Measurements from ENCODE around the gene FARS2. TPM values are rescaled to one million over a fixed set of nuclear protein-coding genes. Genes with fewer than 3 reads are reported as not detected.

FARS2 gene
- total RNA-seq, 2 donors from 2014 or later: 8.2 to 29.0 TPM

DNA sequence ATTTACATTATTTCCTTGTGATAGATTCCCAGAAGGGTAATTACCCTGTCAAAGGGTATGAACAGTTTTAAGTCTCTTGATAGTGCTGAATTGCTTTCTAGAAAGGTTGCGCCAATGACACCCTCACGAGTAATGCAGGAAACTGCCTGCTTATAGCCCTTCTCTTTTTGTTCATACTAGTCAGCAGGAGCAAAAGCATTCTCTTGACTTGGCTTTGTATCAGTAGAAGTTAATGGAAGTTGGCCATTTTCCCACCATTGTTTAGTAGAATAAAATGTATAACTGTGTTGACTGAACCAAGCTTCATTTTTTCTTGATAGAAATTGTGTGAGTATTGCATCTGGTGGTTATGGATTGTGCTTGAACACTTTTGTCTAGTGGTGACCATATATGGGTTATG, 100.1 kb downstream of the FARS2 start:
- Mint-ChIP-seq H3K27ac (no peak overlapping the region), H3K36me3 (no peaks in the 10 kb centered on the region), H3K9me3 (no peaks in the 10 kb centered on the region)
- ATAC-seq (no peak), DNase-seq (ENCODE audit: low spot score in 2 of 2) (no peak)

DNA sequence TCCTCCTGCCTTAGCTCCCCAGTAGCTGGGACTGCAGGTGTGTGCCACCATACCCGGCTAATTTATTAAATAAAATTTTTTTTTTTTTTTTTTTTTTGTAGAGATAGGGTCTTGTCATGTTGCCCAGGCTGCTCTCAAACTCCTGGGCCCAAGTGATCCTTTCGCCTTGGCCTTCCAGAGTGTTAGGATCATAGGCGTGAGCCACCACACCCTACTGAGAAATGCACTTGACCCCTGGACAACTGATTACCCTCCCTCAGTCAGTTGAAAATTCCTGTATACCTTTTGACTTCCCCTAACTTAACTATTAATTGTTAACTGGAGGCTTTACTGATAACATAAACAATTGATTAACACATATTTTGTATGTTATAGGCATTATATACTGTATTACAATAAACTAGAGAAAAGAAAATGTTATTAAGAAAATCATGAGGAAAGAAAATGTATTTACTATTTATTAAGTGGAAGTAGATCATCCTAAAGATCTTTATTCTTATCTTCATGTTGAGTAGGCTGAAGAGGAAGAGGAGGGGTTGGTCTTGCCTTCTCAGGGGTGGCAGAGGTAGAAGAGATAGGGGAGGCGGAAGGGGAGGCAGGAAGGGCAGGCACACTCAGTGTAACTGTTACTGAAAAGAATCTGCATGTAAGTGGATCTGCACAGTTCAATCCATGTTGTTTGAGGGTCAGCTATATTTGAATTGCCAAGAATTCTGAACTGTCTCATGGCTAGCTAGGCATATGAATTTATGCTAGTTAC, 104.3 kb downstream of the FARS2 start:
- DNase-seq (ENCODE audit: low spot score in 2 of 2) (no peak), ATAC-seq (no peak)
- peaks cover 0 to 14% of the 10 kb centered on the region in 2 donors for H3K36me3 Mint-ChIP-seq
- peak overlapping the region in 1 of 2 donors; percentile 14 for H3K27ac Mint-ChIP-seq
- H3K9me3 Mint-ChIP-seq: no peaks in the 10 kb centered on the region

DNA sequence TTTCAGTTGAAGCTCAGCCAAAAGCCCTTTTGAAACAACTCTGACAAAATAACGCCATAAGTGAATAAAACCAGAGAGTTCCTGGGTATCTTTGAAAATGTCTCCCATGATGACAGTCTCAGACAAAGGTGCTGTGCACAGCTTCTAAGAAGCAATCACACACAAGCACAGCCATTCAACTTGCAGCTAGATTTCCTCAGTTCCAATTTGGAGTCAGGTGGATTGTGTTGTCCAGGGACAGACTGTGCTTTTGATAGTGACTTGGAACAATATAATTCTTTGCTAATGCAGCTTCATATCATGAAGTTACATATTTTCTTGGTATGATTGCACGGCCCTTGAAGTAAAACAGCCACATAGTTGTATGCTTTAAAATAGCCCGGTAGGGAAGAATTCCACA, 105.6 kb downstream of the FARS2 start:
- DNase-seq (ENCODE audit: low spot score in 2 of 2) (no peak), ATAC-seq (no peak)
- Mint-ChIP-seq H3K9me3 (no peaks in the 10 kb centered on the region), H3K27ac (no peak overlapping the region), H3K36me3 (peaks cover 0 to 14% of the 10 kb centered on the region in 2 donors)

DNA sequence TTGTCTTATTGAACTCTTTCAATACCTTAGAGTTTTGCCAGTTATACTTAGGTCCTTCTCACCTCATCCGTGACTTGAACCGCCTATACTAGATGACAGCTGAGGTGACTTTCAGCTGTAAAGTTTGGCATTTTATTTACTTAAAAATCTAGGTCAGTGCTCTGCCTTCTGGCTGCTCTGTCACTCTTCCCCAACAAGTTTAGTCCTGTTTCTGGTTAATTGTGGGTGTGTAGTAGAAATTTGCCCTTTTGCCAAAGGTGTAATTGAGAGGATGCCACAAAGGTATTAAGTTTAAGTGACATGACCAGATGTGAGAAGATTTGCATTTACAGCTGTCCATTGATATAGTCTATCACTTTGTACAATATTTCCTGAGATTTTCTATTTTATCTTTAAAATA, 106.2 kb downstream of the FARS2 start:
- H3K9me3 Mint-ChIP-seq: no peaks in the 10 kb centered on the region
- H3K36me3 Mint-ChIP-seq: peaks cover 0 to 14% of the 10 kb centered on the region in 2 donors
- no peak for DNase-seq (ENCODE audit: low spot score in 2 of 2)
- H3K27ac Mint-ChIP-seq: no peak overlapping the region
- ATAC-seq: no peak

DNA sequence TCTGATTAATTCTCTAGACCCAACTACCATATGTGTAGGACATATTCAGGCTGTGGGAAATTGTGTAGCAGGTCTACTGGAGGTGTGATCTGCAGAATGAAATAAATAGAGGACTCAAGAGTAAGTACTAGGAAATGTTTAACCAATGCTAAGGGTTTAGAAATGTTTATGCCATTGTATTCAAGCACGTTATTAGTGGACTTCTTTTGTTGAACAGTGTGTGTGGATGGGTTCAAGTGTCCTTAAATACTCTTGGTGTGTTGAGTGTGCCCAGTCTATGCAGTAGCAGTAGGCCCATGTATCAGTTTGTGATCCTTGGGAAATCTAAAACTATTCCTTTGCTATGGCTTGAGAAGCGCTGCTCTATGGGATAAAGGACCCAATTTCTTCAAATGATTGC, 112.1 kb downstream of the FARS2 start:
- ATAC-seq (no peak), DNase-seq (ENCODE audit: low spot score in 2 of 2) (no peak)
- no peaks in the 10 kb centered on the region for H3K9me3 Mint-ChIP-seq
- peaks cover 0 to 8% of the 10 kb centered on the region in 2 donors for H3K36me3 Mint-ChIP-seq
- no peak overlapping the region for H3K27ac Mint-ChIP-seq

DNA sequence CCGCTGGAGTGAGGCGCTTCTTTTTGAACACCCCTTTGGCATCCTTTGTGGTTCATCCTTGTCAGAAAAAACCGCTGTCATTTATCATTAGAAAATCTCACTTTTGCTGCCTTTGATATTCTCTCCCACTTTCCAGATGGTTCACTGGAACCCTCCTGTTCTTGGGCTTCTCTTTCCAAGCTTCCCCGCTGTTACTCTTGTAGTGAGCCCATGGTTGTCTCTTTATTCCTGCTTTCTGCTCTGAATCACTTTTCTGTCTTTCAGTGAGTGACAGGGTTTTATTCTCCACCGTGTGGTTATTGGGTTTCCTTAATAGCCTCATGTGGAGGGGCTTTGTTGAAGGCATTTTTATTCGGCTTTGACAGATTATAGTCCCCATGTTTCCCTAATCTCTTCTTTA, 117.0 kb downstream of the FARS2 start:
- no peak overlapping the region for H3K27ac Mint-ChIP-seq
- ATAC-seq: no peak
- H3K36me3 Mint-ChIP-seq: no peaks in the 10 kb centered on the region
- H3K9me3 Mint-ChIP-seq: no peaks in the 10 kb centered on the region
- DNase-seq (ENCODE audit: low spot score in 2 of 2): no peak

DNA sequence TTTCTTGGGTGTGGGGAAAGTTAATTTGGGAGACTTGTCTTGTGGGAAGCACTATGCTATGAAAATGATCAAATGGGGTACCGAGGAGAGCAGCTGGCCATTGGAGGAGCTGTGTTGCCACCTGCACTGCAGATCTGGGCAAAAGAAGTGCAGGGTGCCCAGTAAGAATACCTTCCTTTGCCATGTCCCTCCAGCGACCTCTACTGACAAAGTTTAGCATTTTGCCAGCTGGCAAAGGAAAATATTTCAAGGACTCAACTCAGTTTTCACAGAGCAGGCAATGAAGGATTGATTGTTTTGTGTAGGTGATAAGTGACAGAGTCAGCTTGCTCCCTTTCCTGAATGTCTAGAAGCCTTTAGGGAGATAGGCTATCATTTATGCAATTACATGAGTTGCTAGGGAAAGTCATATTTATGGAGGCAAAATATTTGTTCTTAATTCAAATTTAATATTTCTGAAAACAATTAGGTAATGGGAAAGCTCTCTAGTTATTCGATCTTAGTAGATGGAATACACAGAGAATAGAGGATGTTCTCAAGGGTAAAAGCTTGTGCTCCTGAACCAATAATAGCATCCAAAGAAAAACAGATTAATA, 118.4 kb downstream of the FARS2 start:
- H3K9me3 Mint-ChIP-seq: no peaks in the 10 kb centered on the region
- H3K27ac Mint-ChIP-seq: no peak overlapping the region
- ATAC-seq (peak in 1 of 2 donors; percentile 58), DNase-seq (ENCODE audit: low spot score in 2 of 2) (peak in 1 of 2 donors; percentile 53)
- no peaks in the 10 kb centered on the region for H3K36me3 Mint-ChIP-seq

DNA sequence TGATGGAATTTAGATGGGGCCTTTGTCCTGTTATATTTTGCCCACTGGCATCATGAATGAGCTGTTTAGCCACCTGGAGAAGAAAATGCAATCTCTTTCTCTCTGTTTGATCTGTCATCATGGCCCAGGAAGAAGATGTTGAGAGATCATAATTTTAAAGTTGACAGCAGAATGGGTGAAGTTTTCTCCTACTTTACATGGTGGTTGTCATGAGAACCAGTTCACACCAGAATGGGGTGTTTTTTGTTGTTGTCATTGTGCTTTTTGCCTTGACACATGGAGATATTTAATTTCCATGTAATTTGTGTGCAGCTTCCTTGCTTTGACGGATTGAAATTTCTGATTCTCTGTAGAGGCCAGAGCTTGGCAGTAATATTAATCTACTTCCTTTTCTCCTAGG, 122.5 kb downstream of the FARS2 start:
- no peak overlapping the region for H3K27ac Mint-ChIP-seq
- ATAC-seq (no peak), DNase-seq (ENCODE audit: low spot score in 2 of 2) (no peak)
- H3K36me3 Mint-ChIP-seq: no peaks in the 10 kb centered on the region
- no peaks in the 10 kb centered on the region for H3K9me3 Mint-ChIP-seq

DNA sequence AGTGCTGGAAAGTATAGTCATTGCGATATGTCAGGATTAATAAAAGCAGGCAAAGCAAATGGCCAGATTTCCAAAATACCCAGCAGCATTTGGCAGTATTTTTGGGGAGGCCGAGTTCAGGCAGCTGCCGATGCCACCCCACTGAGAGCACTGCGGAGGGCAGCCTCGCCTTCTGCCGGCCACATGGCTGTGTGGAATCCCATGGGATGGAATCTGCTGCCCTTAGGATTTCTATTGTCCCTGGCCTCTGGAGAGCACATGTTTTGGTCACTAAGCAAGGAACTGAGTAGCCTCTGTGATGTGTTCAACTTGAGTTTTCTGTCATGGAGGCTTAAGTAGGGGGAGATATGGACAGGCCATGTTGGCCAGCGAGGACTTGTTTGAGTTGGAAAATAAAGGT, 123.0 kb downstream of the FARS2 start:
- H3K9me3 Mint-ChIP-seq: no peaks in the 10 kb centered on the region
- no peaks in the 10 kb centered on the region for H3K36me3 Mint-ChIP-seq
- no peak for DNase-seq (ENCODE audit: low spot score in 2 of 2)
- ATAC-seq: no peak
- H3K27ac Mint-ChIP-seq: no peak overlapping the region

DNA sequence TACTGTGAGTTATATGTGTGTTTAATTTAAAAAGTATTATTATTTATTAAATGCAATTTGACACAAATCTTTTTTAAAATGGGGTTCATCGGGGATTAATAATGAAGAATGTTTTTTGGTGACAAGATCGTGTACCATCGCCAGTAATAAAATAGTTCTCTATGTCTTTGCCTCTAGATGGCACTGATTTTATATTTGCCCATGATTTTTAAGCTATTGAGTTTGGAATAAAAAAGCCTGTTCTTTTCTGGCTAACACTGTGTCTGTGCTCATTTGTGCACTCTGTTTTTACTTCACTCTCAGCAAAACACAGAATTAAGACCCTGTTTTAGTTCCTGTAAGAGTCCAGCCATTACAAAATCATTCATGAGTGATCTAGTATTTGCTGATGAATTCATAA, 127.0 kb downstream of the FARS2 start:
- no peaks in the 10 kb centered on the region for H3K9me3 Mint-ChIP-seq
- DNase-seq (ENCODE audit: low spot score in 2 of 2) (no peak), ATAC-seq (no peak)
- H3K27ac Mint-ChIP-seq: no peak overlapping the region
- no peaks in the 10 kb centered on the region for H3K36me3 Mint-ChIP-seq

DNA sequence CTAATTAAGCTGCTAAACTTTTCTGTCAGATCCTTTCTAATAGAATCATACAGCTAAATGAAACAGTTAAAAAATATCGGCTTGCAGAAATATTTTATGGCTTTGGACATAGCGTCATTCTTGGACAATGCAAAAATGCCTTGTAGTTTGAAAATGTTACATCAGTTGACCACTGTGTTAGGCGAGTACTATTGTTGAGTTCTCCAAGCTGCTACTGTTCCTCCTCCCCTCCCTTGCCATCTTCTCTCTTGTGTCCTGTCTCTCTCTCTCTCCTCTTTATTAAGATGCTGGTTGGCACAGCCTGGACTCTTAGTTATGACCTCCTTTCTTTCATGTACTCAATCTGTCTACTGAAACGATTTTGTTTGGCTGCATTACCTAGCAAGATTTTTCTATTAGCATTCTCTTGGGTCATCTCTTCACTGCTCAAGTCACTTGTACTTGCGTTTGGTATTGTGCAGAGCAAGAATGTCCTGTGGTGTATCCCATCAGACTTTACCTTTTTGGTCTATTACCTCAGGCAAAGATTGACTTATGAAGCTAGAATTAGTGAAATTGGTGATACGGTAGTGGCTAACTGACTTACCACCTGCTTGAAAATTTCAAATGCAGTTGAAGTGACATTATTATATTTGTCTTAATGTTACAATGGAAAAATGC, 127.9 kb downstream of the FARS2 start:
- Mint-ChIP-seq H3K27ac (no peak overlapping the region), H3K36me3 (no peaks in the 10 kb centered on the region), H3K9me3 (no peaks in the 10 kb centered on the region)
- ATAC-seq (no peak), DNase-seq (ENCODE audit: low spot score in 2 of 2) (no peak)

DNA sequence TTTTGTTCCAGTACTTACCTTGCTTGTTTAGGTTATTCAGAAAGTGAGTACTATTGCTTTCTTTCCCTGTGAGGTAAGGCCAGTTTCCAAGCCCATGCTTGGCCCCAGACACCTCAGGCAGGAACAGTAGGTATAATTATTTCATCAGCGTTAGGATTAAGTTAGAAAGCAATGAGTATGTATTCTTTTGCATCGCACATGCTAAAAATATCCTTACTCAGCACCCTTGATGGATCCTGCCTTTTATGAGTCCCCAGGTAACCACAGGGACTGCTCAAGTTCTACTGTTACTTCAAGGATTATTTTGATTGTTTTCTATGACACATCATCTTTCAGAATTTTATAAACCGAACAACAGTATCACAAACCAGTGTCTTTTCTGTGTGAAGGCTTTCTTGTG, 128.9 kb downstream of the FARS2 start:
- no peak for DNase-seq (ENCODE audit: low spot score in 2 of 2)
- no peaks in the 10 kb centered on the region for H3K36me3 Mint-ChIP-seq
- no peak for ATAC-seq

DNA sequence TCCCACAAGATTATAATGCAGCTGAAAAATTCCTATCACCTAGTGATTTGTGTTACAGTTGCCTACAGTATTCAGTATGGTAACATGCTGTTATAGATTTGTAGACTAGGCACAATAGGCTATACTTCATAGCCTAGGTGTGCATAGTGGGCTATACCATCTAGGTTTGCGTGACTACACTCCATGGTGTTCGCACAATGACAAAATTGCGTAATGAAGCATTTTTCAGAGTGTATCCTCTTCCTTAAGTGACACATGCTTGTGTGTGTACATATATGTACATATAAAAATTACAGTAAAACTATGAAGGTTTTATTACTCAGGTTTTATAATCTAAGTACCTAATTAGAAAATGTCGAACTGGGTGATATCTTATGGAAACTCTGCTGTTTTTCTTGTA, 133.0 kb downstream of the FARS2 start:
- Mint-ChIP-seq H3K27ac (no peak overlapping the region), H3K36me3 (no peaks in the 10 kb centered on the region), H3K9me3 (no peaks in the 10 kb centered on the region)
- ATAC-seq (no peak), DNase-seq (ENCODE audit: low spot score in 2 of 2) (no peak)

More for the DNA sequence above, 128.9 kb downstream of the FARS2 start:
- no peak overlapping the region for H3K27ac Mint-ChIP-seq
- no peaks in the 10 kb centered on the region for H3K9me3 Mint-ChIP-seq

DNA sequence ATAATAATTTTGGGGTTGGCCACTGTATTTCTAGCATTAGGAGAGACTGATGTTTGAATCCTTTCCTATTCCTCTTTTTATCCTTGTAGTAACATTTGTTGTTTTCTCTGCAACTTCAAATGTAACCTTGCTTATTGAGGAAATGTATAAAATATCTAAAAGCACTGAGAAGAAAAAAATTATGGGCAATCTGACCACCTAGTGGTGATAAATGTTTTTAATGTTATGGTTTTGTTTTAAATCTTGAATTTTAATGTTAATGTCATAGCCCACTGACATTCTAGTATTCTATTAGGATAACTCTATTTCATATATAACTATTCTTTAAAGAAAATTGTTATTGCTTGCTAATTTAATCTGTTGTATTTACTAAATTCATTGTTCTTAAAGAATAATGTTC, 134.4 kb downstream of the FARS2 start:
- ATAC-seq: no peak
- no peaks in the 10 kb centered on the region for H3K36me3 Mint-ChIP-seq
- no peak overlapping the region for H3K27ac Mint-ChIP-seq
- DNase-seq (ENCODE audit: low spot score in 2 of 2): no peak
- H3K9me3 Mint-ChIP-seq: no peaks in the 10 kb centered on the region

DNA sequence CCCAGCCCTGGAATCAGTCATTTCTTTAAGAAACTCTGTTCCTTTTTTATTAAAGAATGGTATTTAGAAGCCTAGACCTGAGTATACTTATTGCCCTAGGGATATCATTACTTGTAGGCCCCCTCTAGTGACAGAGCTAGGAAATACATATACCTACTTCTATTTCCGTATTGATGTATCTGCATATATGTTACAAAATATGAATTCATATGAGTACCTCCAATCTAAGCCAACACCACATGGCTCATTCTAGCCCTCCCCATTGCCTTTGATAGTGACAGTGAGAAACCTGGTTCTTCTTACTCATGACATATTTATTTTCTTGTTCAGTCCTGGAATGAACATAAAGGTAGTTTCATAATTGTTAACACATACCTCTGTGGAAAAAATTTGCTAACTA, 137.2 kb downstream of the FARS2 start:
- DNase-seq (ENCODE audit: low spot score in 2 of 2) (peak in 1 of 2 donors; percentile 22), ATAC-seq (peak; percentile 99 to 100)
- Mint-ChIP-seq H3K9me3 (peaks cover 0 to 5% of the 10 kb centered on the region in 2 donors), H3K27ac (no peak overlapping the region), H3K36me3 (no peaks in the 10 kb centered on the region)

DNA sequence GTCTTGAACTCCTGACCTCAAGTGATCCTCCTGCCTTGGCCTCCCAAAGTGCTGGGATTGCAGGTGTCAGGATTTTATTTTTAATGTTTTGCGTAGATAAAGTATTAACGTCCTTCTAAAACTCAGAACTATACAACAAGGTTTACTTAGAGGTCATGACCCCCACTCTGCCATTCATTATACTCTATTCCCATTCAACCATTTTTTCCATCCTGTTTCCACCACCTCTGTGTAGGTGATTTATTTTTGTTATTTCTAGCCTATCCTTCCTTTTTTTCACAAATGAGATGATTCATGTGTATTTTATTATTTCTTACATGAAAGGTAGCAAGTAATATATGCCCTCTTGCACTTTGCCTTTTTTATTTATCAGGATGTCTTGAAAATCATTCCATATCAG, 138.1 kb downstream of the FARS2 start:
- no peaks in the 10 kb centered on the region for H3K36me3 Mint-ChIP-seq
- no peak overlapping the region for H3K27ac Mint-ChIP-seq
- no peak for DNase-seq (ENCODE audit: low spot score in 2 of 2)

DNA sequence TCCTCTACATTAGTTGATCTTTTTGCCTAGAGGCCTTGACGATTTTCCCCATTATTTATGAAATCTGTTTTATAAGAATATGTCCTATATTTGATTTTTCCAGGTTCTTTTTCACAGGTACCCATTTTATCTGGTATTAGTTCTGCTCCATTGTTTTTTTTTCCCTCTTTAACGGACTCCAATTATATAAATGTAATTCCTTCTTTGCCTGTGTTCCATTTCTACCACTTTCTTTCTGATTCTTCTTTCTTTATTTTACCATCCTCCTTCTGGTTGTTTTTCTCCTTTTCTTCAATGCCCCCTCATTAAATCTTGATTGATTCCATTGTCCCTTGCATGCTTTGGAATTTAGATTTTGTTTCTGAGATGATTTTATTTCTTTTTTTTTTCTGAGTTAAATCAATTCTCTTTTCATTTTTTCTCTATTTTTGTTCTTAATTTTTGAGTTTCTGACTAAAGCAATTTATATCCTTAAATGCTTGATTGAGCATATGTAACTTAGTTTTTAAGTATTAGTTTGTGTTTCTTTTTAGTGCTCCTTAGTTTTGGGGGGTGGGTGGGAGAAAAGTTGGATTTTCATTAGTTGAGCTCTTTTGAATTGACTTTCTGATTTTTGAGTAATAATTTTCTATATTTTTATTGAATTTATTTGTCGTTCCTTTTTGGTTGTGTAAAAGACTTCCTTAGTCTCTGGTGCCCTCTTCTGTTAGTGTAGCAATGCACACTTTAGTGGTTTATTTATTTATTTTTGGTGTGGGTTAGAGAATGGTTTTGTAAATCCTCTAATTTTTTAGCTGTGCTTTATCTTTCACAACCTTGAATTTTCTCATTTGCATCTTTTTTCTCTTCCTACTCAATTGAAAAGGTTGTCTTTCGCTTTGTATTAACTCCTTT, 140.8 kb downstream of the FARS2 start:
- peaks cover 0 to 5% of the 10 kb centered on the region in 2 donors for H3K9me3 Mint-ChIP-seq
- no peak for ATAC-seq
- no peak for DNase-seq (ENCODE audit: low spot score in 2 of 2)
- H3K36me3 Mint-ChIP-seq: no peaks in the 10 kb centered on the region
- H3K27ac Mint-ChIP-seq: no peak overlapping the region

More for the DNA sequence above, 138.1 kb downstream of the FARS2 start:
- peaks cover 0 to 5% of the 10 kb centered on the region in 2 donors for H3K9me3 Mint-ChIP-seq
- no peak for ATAC-seq

Data from activated naive CD4-positive, alpha-beta T cell treated with anti-CD3 and anti-CD28 coated beads, Interleukin-2, amount 50 U/mL, for 72 hours (primary cell).